CD14-positive monocyte (primary cell): ENCODE results near the gene ZEB1. TPM values are rescaled to one million over a fixed set of nuclear protein-coding genes. Genes with fewer than 3 reads are reported as not detected.
"Not testable (repeated sequence)": the region's sequence is repeated elsewhere in the genome, so short reads cannot be mapped to it uniquely, and the experiment has no call there.

Source experiments
- DNase-seq, 3 donors: peaks; one replicate each; pipeline ENCODE4 v3.0.0-alpha.2; 2011 to 2022
- H2AFZ ChIP-seq: 2 replicates; pipeline ENCODE4 v1.6.0; 2012; ENCODE audit warnings: mild to moderate bottlenecking, low read depth, low read length, inconsistent platforms; ENCODE audit not compliant: insufficient read depth, poor library complexity, severe bottlenecking
- H3K27ac ChIP-seq, 2 donors: 1 replicate in 1 of 2; 2 replicates in 1 of 2; pipeline ENCODE4 v1.5.1; 2012 to 2013; ENCODE audit warnings: low read length in 2 of 2, control low read depth in 1 of 2, inconsistent platforms in 1 of 2, low read depth in 1 of 2, mild to moderate bottlenecking in 1 of 2
- H3K27me3 ChIP-seq, 2 donors: one replicate each; pipeline versions ENCODE4 v1.6.0 to v1.6.1; 2011 to 2013; ENCODE audit warnings: low read length in 2 of 2; ENCODE audit not compliant: control insufficient read depth in 2 of 2, insufficient read depth in 2 of 2
- H3K36me3 ChIP-seq, 2 donors: replicated peaks in 1 of 2; 1 replicate in 1 of 2; 2 replicates in 1 of 2; pipeline versions ENCODE4 v1.5.1 to v1.6.1; 2012 to 2013; ENCODE audit warnings: low read length in 2 of 2, control low read depth in 1 of 2, inconsistent platforms in 1 of 2, mild to moderate bottlenecking in 1 of 2; ENCODE audit not compliant: insufficient read depth in 2 of 2, control insufficient read depth in 1 of 2
- H3K4me1 ChIP-seq, 2 donors: 1 replicate in 1 of 2; 2 replicates in 1 of 2; pipeline versions ENCODE4 v1.5.1 to v1.6.1; 2012 to 2013; ENCODE audit warnings: low read length in 2 of 2, control low read depth in 1 of 2, inconsistent platforms in 1 of 2, mild to moderate bottlenecking in 1 of 2, moderate library complexity in 1 of 2; ENCODE audit not compliant: insufficient read depth in 2 of 2, control insufficient read depth in 1 of 2
- H3K4me2 ChIP-seq: replicated peaks from 2 replicates; pipeline ENCODE3; 2012; ENCODE audit warnings: low read length, moderate library complexity, mild to moderate bottlenecking; ENCODE audit not compliant: poor library complexity, severe bottlenecking; ENCODE audit errors: extremely low read depth
- H3K4me3 ChIP-seq, 3 experiments: fragments of 200-600 bp in 1 of 3; sonication (generic) in 1 of 3; replicated peaks in 1 of 3; 1 replicate in 2 of 3; 2 replicates in 1 of 3; pipeline ENCODE4 v1.5.1; 2011 to 2013; ENCODE audit warnings: low read length in 3 of 3, mild to moderate bottlenecking in 3 of 3, control low read depth in 2 of 3, low read depth in 2 of 3, inconsistent platforms in 1 of 3, moderate library complexity in 1 of 3
- H3K79me2 ChIP-seq: 2 replicates; pipeline ENCODE4 v1.6.0; 2012; ENCODE audit warnings: mild to moderate bottlenecking, control low read depth, inconsistent platforms, low read length, moderate library complexity; ENCODE audit not compliant: insufficient read depth
- H3K9ac ChIP-seq: 2 replicates; pipeline ENCODE4 v1.6.0; 2017; ENCODE audit warnings: low read length, mild to moderate bottlenecking; ENCODE audit not compliant: insufficient read depth, poor library complexity, severe bottlenecking
- H3K9me3 ChIP-seq, 2 donors: replicated peaks in 1 of 2; 1 replicate in 1 of 2; 2 replicates in 1 of 2; pipeline versions ENCODE4 v1.5.1 to v1.6.1; 2012 to 2013; ENCODE audit warnings: low read length in 2 of 2, control low read depth in 1 of 2; ENCODE audit not compliant: control insufficient read depth in 1 of 2, insufficient read depth in 1 of 2
- H4K20me1 ChIP-seq: 2 replicates; pipeline ENCODE4 v1.6.0; 2012; ENCODE audit warnings: mild to moderate bottlenecking, low read length, control low read depth, moderate library complexity; ENCODE audit not compliant: insufficient read depth
- H3K27ac Mint-ChIP-seq, 7 donors: one replicate each; pipeline ENCODE4 v1.8.0; 2020; ENCODE audit warnings: mild to moderate bottlenecking in 7 of 7, mixed read lengths in 7 of 7, moderate library complexity in 6 of 7, inconsistent platforms in 2 of 7
- H3K27me3 Mint-ChIP-seq, 3 donors: one replicate each; pipeline ENCODE4 v1.8.0; 2021 to 2022; ENCODE audit warnings: low read depth in 3 of 3, mild to moderate bottlenecking in 3 of 3, mixed read lengths in 3 of 3, moderate library complexity in 3 of 3, inconsistent platforms in 1 of 3
- H3K36me3 Mint-ChIP-seq, 2 donors: one replicate each; pipeline ENCODE4 v1.8.0; 2020; ENCODE audit warnings: mixed read lengths in 2 of 2, inconsistent platforms in 1 of 2, mild to moderate bottlenecking in 1 of 2
- H3K4me1 Mint-ChIP-seq: one replicate; pipeline ENCODE4 v1.8.0; 2020; ENCODE audit warnings: mild to moderate bottlenecking, mixed read lengths
- H3K4me3 Mint-ChIP-seq, 2 donors: one replicate each; pipeline ENCODE4 v1.8.0; 2020; ENCODE audit warnings: mild to moderate bottlenecking in 2 of 2, mixed read lengths in 2 of 2, moderate library complexity in 1 of 2
- H3K9me3 Mint-ChIP-seq, 7 donors: one replicate each; pipeline ENCODE4 v1.8.0; 2020 to 2022; ENCODE audit warnings: mixed read lengths in 7 of 7, mild to moderate bottlenecking in 6 of 7, moderate library complexity in 6 of 7, inconsistent platforms in 2 of 7
- CTCF ChIP-seq: fragments of 200-600 bp; IDR thresholded peaks from one replicate; pipeline ENCODE4 v1.8.0; 2022; ENCODE audit warnings: antibody characterized with exemption, mild to moderate bottlenecking
- WGBS: methylation state at CpG from one replicate; pipeline ENCODE4 v1.1.5; 2013; ENCODE audit warnings: missing lambda C conversion rate; ENCODE audit not compliant: insufficient coverage; 5-methylcytosine and 5-hydroxymethylcytosine counted together
- intact Hi-C, 2 donors: fragments of 100-400 bp; cut with micrococcal nuclease; formaldehyde crosslinking; loops; one replicate each; pipeline versions ENCODE4 v1.15.0 to v1.15.1; 2023
- polyA plus RNA-seq, 3 donors: library from polyadenylated mRNA; depleted of rRNA in 1 of 3; unstranded in 2 of 3; stranded (reverse) in 1 of 3; fragments of 300-500 nt in 2 of 3; fragments of >200 nt in 1 of 3; fragmentation: Illumina TruSeq in 2 of 3; gene quantifications; 1 replicate in 2 of 3; 2 replicates in 1 of 3; pipeline ENCODE4 v1.2.3, GENCODE V29; 2012 to 2021

The ZEB1 gene
- polyA plus RNA-seq, 3 donors = 0.13 to 0.20 TPM; not detected in 1

DNA sequence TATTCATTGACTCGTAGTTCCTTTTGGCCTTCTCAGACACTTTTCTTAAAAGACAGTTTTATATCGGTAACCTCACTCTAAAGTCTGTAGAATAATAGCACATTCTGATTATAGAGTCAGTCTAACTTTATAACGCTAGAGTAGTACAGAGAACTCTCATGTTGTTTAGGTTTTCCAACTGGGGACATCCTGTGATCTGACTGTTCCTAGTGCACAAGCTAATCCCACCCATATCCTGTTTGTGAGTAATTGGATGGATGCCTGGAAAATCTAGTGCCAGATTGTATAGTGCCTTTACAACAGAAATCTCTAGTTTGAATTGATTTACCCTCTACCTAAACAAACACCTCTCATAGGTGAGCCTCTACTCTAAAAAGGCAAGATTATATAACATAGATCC lies 107.4 kb downstream of the ZEB1 start:
- no peaks in the 10 kb centered on the region for H3K36me3 Mint-ChIP-seq
- no peak overlapping the region for H3K4me3 ChIP-seq
- no peaks in the 10 kb centered on the region for H3K79me2 ChIP-seq
- H3K4me2 ChIP-seq = no peak overlapping the region
- no peaks in the 10 kb centered on the region for H3K36me3 ChIP-seq
- DNase-seq = no peak
- H3K27me3 ChIP-seq = no peaks in the 10 kb centered on the region
- no peaks in the 10 kb centered on the region for H3K9me3 ChIP-seq
- no peaks in the 10 kb centered on the region for H3K4me1 ChIP-seq
- no peaks in the 10 kb centered on the region for H4K20me1 ChIP-seq
- H3K4me3 Mint-ChIP-seq = no peak overlapping the region
- no peak overlapping the region for H3K27ac ChIP-seq
- H3K4me1 Mint-ChIP-seq = no peaks in the 10 kb centered on the region
- intact Hi-C loops = no loop called here
- H2AFZ ChIP-seq = no peak overlapping the region
- no peak overlapping the region for H3K9ac ChIP-seq
- H3K27me3 Mint-ChIP-seq = no peaks in the 10 kb centered on the region
- no CpG with 5 or more reads among the region's 3 CpGs for WGBS
- no peak overlapping the region for H3K27ac Mint-ChIP-seq
- TF ChIP-seq CTCF = no peak
- peaks cover 0 to 14% (median 7%) of the 10 kb centered on the region in 7 donors for H3K9me3 Mint-ChIP-seq

DNA sequence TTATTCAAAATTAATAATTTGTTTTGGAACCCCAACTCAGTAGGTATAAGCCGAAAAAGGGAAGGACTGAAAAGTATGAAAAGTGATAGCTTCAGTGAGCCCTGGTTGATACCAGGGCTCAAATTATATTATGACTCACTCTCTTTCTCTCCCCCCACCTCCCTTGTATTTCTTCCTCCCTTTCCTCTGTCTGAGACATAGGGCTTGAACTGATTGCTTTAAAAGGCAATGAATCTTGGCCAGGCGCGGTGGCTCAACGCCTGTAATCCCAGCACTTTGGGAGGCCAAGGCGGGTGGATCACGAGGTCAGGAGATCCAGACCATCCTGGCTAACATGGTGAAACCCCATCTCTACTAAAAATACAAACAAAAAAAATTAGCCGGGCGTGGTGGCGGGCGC lies 108.3 kb downstream of the ZEB1 start:
- intact Hi-C loops, H3K27ac Mint-ChIP-seq, H3K4me3 Mint-ChIP-seq, H3K36me3 ChIP-seq, H3K9ac ChIP-seq, H3K27me3 ChIP-seq, H3K4me3 ChIP-seq, H3K4me2 ChIP-seq, H3K27me3 Mint-ChIP-seq, H3K36me3 Mint-ChIP-seq, H3K79me2 ChIP-seq, H3K27ac ChIP-seq, H2AFZ ChIP-seq, H3K4me1 ChIP-seq, H3K4me1 Mint-ChIP-seq, H4K20me1 ChIP-seq, H3K9me3 ChIP-seq, DNase-seq: not testable (repeated sequence)
- 94% methylated on average over 3 of the region's 10 CpGs for WGBS
- peaks cover 0 to 14% (median 7%) of the 10 kb centered on the region in 7 donors for H3K9me3 Mint-ChIP-seq

DNA sequence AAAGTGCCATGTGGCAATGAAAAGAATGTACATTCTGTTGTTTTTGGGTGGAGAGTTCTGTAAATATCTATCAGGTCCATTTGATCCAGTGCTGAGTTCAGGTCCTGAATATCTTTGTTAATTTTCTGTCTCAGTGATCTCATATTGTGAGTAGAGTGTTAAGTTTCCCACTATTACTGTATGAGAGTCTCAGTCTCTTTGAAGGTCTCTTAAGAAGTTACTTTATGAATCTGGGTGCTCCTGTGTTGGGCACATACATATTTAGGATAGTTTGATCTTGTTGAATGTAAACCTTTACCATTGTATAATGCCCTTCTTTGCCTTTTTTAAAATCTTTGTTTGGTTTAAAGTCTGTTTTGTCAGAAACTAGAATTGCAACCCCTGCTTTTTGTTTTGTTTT lies 109.5 kb downstream of the ZEB1 start:
- H3K4me3 Mint-ChIP-seq, H3K36me3 ChIP-seq, H3K4me2 ChIP-seq, H3K27ac Mint-ChIP-seq, H3K4me3 ChIP-seq, H3K36me3 Mint-ChIP-seq, H3K27ac ChIP-seq, intact Hi-C loops, H2AFZ ChIP-seq, H3K27me3 Mint-ChIP-seq, H3K9ac ChIP-seq, H3K27me3 ChIP-seq, H3K4me1 ChIP-seq, DNase-seq, H4K20me1 ChIP-seq, H3K4me1 Mint-ChIP-seq, H3K9me3 ChIP-seq, H3K79me2 ChIP-seq: not testable (repeated sequence)
- peaks cover 0 to 14% (median 7%) of the 10 kb centered on the region in 7 donors for H3K9me3 Mint-ChIP-seq
